GM19397 (cell line): ENCODE measurements around the gene NFATC2IP.
"Not testable (repeated sequence)": the region's sequence is repeated elsewhere in the genome, so short reads cannot be mapped to it uniquely, and the experiment has no call there.

Experiments
- ATAC-seq: cut with Tn5 transposase; IDR thresholded peaks from one replicate; pipeline ENCODE4 v1.9.1; 2021; ENCODE audit warnings: mild to moderate bottlenecking, moderate library complexity; ENCODE audit not compliant: unreplicated experiment

The NFATC2IP gene

GRCh38 chr16:28964496-28964895 lies 13.8 kb downstream of the NFATC2IP start:
- no peak for ATAC-seq

GRCh38 chr16:28967156-28967555 lies 16.4 kb downstream of the NFATC2IP start:
- no peak for ATAC-seq

- not testable (repeated sequence) for ATAC-seq
Observed at GRCh38 chr16:28969696-28970095, 19.0 kb downstream of the NFATC2IP start.

GRCh38 chr16:28974007-28974436 lies 23.3 kb downstream of the NFATC2IP start:
- ATAC-seq: peak; percentile 6

GRCh38 chr16:28974437-28975157 lies 23.9 kb downstream of the NFATC2IP start, which contains the start of gene SPNS1:
Gene SPNS1, plus strand, starts transcription at chr16:28974778. Its CDS starts 374 bp downstream, at chr16:28975152.
- ATAC-seq: peak; percentile 84

GRCh38 chr16:28975158-28975599 lies 24.4 kb downstream of the NFATC2IP start:
- ATAC-seq: no peak

GRCh38 chr16:28977703-28978662 lies 27.2 kb downstream of the NFATC2IP start:
- ATAC-seq: no peak

- ATAC-seq: not testable (repeated sequence)
Observed at GRCh38 chr16:28980330-28980729, 29.6 kb downstream of the NFATC2IP start.

- no peak for ATAC-seq
Observed at GRCh38 chr16:28980929-28981328, 30.2 kb downstream of the NFATC2IP start.

- ATAC-seq: no peak
Observed at GRCh38 chr16:28981517-28981916, 30.8 kb downstream of the NFATC2IP start.

- ATAC-seq: no peak
Observed at GRCh38 chr16:28982418-28982817, 31.7 kb downstream of the NFATC2IP start.

GRCh38 chr16:28982949-28983348 lies 32.2 kb downstream of the NFATC2IP start:
- no peak for ATAC-seq

- ATAC-seq: no peak
Observed at GRCh38 chr16:28983644-28984043, 32.9 kb downstream of the NFATC2IP start.

GRCh38 chr16:28984091-28984490 lies 33.4 kb downstream of the NFATC2IP start:
- ATAC-seq: no peak

GRCh38 chr16:28984619-28985135 lies 33.9 kb downstream of the NFATC2IP start, which contains the start of gene LAT:
Gene LAT, plus strand, starts transcription at chr16:28985052. Its CDS starts 366 bp downstream, at chr16:28985418.
- peak; percentile 64 for ATAC-seq

GRCh38 chr16:28985211-28986041 lies 34.7 kb downstream of the NFATC2IP start:
- no peak for ATAC-seq

GRCh38 chr16:28986046-28986445 lies 35.3 kb downstream of the NFATC2IP start:
- ATAC-seq: no peak

- no peak for ATAC-seq
Observed at GRCh38 chr16:28986492-28986891, 35.8 kb downstream of the NFATC2IP start.

- no peak for ATAC-seq
Observed at GRCh38 chr16:28987170-28987853, 36.6 kb downstream of the NFATC2IP start.

- no peak for ATAC-seq
Observed at GRCh38 chr16:28989363-28989762, 38.6 kb downstream of the NFATC2IP start.
